Upper lobe of left lung (tissue), 6 donors: ENCODE measurements around the gene CHURC1. TPM values are rescaled to one million over a fixed set of nuclear protein-coding genes. Genes with fewer than 3 reads are reported as not detected.

Experiments
- ATAC-seq, 2 donors: fragments of 200-7000 bp; cut with Tn5 transposase; one replicate each; pipeline ENCODE4 v1.9.1; 2022; ENCODE audit warnings: mild to moderate bottlenecking in 2 of 2, moderate library complexity in 2 of 2; ENCODE audit not compliant: low FRiP score in 2 of 2
- DNase-seq, 2 donors: peaks; one replicate each; pipeline ENCODE4 v3.0.0-alpha.2; 2019 to 2020
- H3K27ac ChIP-seq, 4 donors: fragments of 200-600 bp; sonication (generic); one replicate each; pipeline ENCODE4 v1.5.1; 2016 to 2019
- H3K27me3 ChIP-seq, 4 donors: fragments of 200-600 bp; sonication (generic); one replicate each; pipeline ENCODE4 v1.5.1; 2017 to 2019
- H3K36me3 ChIP-seq, 4 donors: fragments of 200-600 bp; sonication (generic); one replicate each; pipeline ENCODE4 v1.5.1; 2016 to 2019
- H3K4me1 ChIP-seq, 4 donors: fragments of 200-600 bp; sonication (generic); one replicate each; pipeline ENCODE4 v1.5.1; 2018 to 2019
- H3K4me3 ChIP-seq, 4 donors: fragments of 200-600 bp; sonication (generic); one replicate each; pipeline ENCODE4 v1.5.1; 2017 to 2019; ENCODE audit warnings: mild to moderate bottlenecking in 2 of 4, moderate library complexity in 1 of 4
- H3K9me3 ChIP-seq, 4 donors: fragments of 200-600 bp; sonication (generic); one replicate each; pipeline ENCODE4 v1.5.1; 2018 to 2019
- EP300 ChIP-seq, 4 donors: sonication (generic); formaldehyde crosslinking; IDR thresholded peaks; one replicate each; pipeline ENCODE4 v1.5.1; 2017; ENCODE audit warnings: antibody characterized with exemption in 4 of 4, control low read depth in 2 of 4
- POLR2A ChIP-seq, 4 donors: fragments of 450-650 bp; IDR thresholded peaks; one replicate each; pipeline ENCODE4 v1.5.1; 2016 to 2017; ENCODE audit warnings: antibody characterized with exemption in 4 of 4, mild to moderate bottlenecking in 2 of 4
- POLR2AphosphoS5 ChIP-seq, 2 donors: sonication (generic); formaldehyde crosslinking; IDR thresholded peaks; one replicate each; pipeline ENCODE4 v1.5.1; 2017; ENCODE audit warnings: antibody characterized with exemption in 2 of 2
- WGBS, 2 donors: methylation state at CpG; one replicate each; pipeline ENCODE4 v1.1.5; 2017 to 2018; 5-methylcytosine and 5-hydroxymethylcytosine counted together
- total RNA-seq, 6 donors: library from RNA; depleted of rRNA in 4 of 6; stranded (reverse); fragments of >200 nt in 4 of 6; gene quantifications; one replicate each; pipeline versions ENCODE4 v1.1.0 to v1.2.1, GENCODE V29; 2016 to 2021
- TF ChIP-seq, protein P1 (sequence below), 6 experiments: fragments of 450-650 bp in 4 of 6; fragments of 200-600 bp in 2 of 6; sonication (generic) in 2 of 6; IDR thresholded peaks; one replicate each; pipeline ENCODE4 v1.5.1; 2016 to 2019; ENCODE audit warnings: antibody characterized with exemption in 6 of 6
- donor health status: DM: no; HTN: no; CAD: no; lungs with moderate emphysema.
- donor health status: DM: no; HTN: yes; CAD: no; lungs with severe emphysema.

CHURC1 gene
- total RNA-seq, 6 donors from 2014 or later = 18.3 to 99.6 (median 49.2) TPM

DNA sequence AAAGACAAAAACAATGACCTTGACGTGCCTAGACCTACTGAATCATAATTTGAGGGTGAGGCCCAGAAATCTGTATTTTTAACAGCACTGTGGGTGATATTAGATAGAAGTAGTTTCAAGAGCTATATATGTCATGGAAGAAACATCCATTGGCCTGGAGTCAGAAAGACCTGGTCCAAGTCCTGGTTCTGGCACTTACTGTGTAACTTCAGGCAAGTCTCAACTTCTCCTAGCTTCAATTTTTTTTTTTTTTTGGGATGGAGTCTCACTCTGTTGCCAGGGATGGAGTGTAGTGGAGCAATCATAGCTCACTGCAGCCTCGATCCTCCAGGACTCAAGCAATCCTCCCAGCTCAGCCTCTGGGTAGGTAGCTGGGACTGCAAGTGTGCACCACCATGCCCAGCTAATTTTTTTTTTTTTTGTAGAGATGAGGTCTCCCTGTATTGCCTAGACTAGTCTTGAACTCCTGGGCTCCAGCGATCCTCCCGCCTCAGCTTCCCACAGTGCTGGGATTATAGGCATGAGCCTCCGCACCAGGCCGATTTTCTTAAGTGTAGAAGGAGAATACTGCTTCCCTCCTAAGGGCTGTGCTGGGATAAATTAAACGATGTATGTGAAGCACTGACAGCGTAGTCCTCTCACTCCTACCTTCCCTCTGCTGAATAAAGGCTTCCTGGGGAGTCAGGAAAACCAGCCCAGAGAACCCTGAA lies 42.6 kb downstream of the CHURC1 start:
- Histone ChIP-seq H3K36me3 (peaks cover 0 to 4% (median 2%) of the 10 kb centered on the region in 4 donors), H3K4me1 (peaks cover 0 to 5% (median 0%) of the 10 kb centered on the region in 4 donors), H3K27ac (no peak overlapping the region), H3K27me3 (no peaks in the 10 kb centered on the region), H3K4me3 (no peak overlapping the region), H3K9me3 (no peaks in the 10 kb centered on the region)
- DNase-seq = no peak
- ATAC-seq = no peak
- TF ChIP-seq EP300 (IDR thresholded peaks at IDR 0.05) (no peak), POLR2AphosphoS5 (IDR thresholded peaks at IDR 0.05) (no peak), POLR2A (IDR thresholded peaks at IDR 0.05) (no peak)
- WGBS, 2 donors = 89 to 95% methylated on average over 8 of the region's 8 CpGs

GRCh38 chr14:64958201-64958600 lies 43.9 kb downstream of the CHURC1 start:
- no peak for TF ChIP-seq EP300 (IDR thresholded peaks at IDR 0.05)
- TF ChIP-seq, protein P1, sequence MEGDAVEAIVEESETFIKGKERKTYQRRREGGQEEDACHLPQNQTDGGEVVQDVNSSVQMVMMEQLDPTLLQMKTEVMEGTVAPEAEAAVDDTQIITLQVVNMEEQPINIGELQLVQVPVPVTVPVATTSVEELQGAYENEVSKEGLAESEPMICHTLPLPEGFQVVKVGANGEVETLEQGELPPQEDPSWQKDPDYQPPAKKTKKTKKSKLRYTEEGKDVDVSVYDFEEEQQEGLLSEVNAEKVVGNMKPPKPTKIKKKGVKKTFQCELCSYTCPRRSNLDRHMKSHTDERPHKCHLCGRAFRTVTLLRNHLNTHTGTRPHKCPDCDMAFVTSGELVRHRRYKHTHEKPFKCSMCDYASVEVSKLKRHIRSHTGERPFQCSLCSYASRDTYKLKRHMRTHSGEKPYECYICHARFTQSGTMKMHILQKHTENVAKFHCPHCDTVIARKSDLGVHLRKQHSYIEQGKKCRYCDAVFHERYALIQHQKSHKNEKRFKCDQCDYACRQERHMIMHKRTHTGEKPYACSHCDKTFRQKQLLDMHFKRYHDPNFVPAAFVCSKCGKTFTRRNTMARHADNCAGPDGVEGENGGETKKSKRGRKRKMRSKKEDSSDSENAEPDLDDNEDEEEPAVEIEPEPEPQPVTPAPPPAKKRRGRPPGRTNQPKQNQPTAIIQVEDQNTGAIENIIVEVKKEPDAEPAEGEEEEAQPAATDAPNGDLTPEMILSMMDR (IDR thresholded peaks at IDR 0.05) = no peak
- no peak for TF ChIP-seq POLR2A (IDR thresholded peaks at IDR 0.05)
- DNase-seq (no peak), ATAC-seq (no peak)
- Histone ChIP-seq H3K4me3 (no peak overlapping the region), H3K9me3 (no peaks in the 10 kb centered on the region), H3K27ac (no peak overlapping the region), H3K27me3 (no peaks in the 10 kb centered on the region), H3K4me1 (peaks cover 0 to 5% (median 0%) of the 10 kb centered on the region in 4 donors), H3K36me3 (no peaks in the 10 kb centered on the region)
- WGBS, 2 donors = 89 to 95% methylated on average over 2 of the region's 2 CpGs

- H3K9me3 ChIP-seq = no peaks in the 10 kb centered on the region
- peaks cover 0 to 5% (median 0%) of the 10 kb centered on the region in 4 donors for H3K4me1 ChIP-seq
- no peaks in the 10 kb centered on the region for H3K36me3 ChIP-seq
- no peaks in the 10 kb centered on the region for H3K27me3 ChIP-seq
- no peak overlapping the region for H3K4me3 ChIP-seq
- no peak overlapping the region for H3K27ac ChIP-seq
- TF ChIP-seq, protein P1 (IDR thresholded peaks at IDR 0.05) = no peak
- TF ChIP-seq EP300 (IDR thresholded peaks at IDR 0.05) = no peak
- TF ChIP-seq POLR2A (IDR thresholded peaks at IDR 0.05) = no peak
- TF ChIP-seq POLR2AphosphoS5 (IDR thresholded peaks at IDR 0.05) = no peak
- DNase-seq = no peak
- no peak for ATAC-seq
- 86 to 100% methylated on average over 3 to 5 of the region's 5 CpGs for WGBS, 2 donors
These were observed 44.5 kb downstream of the CHURC1 start for GRCh38 chr14:64958743-64959142.

DNA sequence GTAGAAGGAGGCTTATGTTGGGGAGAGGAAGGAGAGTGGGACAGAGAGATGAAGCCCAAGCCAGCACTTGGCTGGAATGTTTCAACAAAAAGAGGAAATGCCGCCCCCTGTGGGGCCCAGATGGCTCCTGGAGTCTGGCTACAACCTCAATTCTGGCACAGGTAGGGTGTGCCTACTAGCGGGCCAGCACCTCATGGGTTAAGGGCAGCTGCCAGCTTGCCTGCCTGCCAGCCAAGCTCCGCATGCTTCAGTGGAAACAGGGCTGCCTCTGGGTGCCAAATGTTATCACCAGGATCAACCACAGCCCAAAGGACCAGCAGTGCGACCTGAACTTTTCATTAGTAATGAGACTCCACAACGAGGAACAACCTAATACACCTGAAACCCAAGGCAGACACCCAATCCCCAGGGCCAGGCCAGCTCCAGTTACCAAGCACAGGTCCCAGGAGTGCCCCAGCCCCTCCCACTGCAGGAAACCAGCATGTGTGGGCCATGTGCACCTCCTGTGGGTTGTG lies 46.6 kb downstream of the CHURC1 start:
- Histone ChIP-seq H3K9me3 (no peaks in the 10 kb centered on the region), H3K4me1 (peaks cover 0 to 5% (median 0%) of the 10 kb centered on the region in 4 donors), H3K4me3 (no peak overlapping the region), H3K36me3 (no peaks in the 10 kb centered on the region), H3K27me3 (no peaks in the 10 kb centered on the region), H3K27ac (no peak overlapping the region)
- no peak for TF ChIP-seq POLR2AphosphoS5 (IDR thresholded peaks at IDR 0.05)
- TF ChIP-seq, protein P1 (IDR thresholded peaks at IDR 0.05) = no peak
- TF ChIP-seq EP300 (IDR thresholded peaks at IDR 0.05) = no peak
- TF ChIP-seq POLR2A (IDR thresholded peaks at IDR 0.05) = no peak
- ATAC-seq = no peak
- DNase-seq = peak in 1 of 2 donors; percentile 40
- 36 to 63% methylated on average over 1 to 5 of the region's 5 CpGs for WGBS, 2 donors

DNA sequence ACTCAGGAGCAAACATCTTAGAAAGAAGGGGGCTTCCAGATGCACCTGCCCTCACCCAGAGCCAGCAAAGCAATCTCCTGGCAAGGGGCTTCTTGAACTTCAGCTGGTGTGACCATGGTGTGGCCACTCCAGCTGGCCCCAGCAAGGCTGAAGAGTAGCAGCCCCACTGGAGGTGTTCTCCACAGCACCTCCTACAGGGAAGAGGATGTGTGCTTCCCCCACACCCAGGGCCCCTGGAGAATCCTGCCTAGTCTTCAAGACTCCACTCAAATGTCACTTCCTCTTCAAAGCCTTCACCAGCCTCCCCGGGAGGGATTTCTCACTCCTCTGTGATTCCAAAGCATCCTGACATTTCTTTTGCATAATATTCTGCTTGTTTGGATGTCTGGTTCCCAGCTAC lies 49.4 kb downstream of the CHURC1 start:
- Histone ChIP-seq H3K9me3 (no peaks in the 10 kb centered on the region), H3K27ac (no peak overlapping the region), H3K36me3 (no peaks in the 10 kb centered on the region), H3K27me3 (no peaks in the 10 kb centered on the region), H3K4me3 (no peak overlapping the region), H3K4me1 (peaks cover 0 to 10% (median 2%) of the 10 kb centered on the region in 4 donors)
- ATAC-seq (no peak), DNase-seq (no peak)
- 35 to 43% methylated on average over 1 of the region's 1 CpG for WGBS, 2 donors
- TF ChIP-seq POLR2A (IDR thresholded peaks at IDR 0.05) (no peak), POLR2AphosphoS5 (IDR thresholded peaks at IDR 0.05) (no peak), EP300 (IDR thresholded peaks at IDR 0.05) (no peak)
- TF ChIP-seq, protein P1 (IDR thresholded peaks at IDR 0.05) = no peak
